GM21717 (cell line): ENCODE data around the gene CRLF1.

ENCODE experiments used
- ATAC-seq: cut with Tn5 transposase; IDR thresholded peaks from one replicate; pipeline ENCODE4 v1.9.1; 2021; ENCODE audit warnings: mild to moderate bottlenecking, moderate library complexity; ENCODE audit not compliant: unreplicated experiment

CRLF1 gene, protein sequence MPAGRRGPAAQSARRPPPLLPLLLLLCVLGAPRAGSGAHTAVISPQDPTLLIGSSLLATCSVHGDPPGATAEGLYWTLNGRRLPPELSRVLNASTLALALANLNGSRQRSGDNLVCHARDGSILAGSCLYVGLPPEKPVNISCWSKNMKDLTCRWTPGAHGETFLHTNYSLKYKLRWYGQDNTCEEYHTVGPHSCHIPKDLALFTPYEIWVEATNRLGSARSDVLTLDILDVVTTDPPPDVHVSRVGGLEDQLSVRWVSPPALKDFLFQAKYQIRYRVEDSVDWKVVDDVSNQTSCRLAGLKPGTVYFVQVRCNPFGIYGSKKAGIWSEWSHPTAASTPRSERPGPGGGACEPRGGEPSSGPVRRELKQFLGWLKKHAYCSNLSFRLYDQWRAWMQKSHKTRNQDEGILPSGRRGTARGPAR

DNA sequence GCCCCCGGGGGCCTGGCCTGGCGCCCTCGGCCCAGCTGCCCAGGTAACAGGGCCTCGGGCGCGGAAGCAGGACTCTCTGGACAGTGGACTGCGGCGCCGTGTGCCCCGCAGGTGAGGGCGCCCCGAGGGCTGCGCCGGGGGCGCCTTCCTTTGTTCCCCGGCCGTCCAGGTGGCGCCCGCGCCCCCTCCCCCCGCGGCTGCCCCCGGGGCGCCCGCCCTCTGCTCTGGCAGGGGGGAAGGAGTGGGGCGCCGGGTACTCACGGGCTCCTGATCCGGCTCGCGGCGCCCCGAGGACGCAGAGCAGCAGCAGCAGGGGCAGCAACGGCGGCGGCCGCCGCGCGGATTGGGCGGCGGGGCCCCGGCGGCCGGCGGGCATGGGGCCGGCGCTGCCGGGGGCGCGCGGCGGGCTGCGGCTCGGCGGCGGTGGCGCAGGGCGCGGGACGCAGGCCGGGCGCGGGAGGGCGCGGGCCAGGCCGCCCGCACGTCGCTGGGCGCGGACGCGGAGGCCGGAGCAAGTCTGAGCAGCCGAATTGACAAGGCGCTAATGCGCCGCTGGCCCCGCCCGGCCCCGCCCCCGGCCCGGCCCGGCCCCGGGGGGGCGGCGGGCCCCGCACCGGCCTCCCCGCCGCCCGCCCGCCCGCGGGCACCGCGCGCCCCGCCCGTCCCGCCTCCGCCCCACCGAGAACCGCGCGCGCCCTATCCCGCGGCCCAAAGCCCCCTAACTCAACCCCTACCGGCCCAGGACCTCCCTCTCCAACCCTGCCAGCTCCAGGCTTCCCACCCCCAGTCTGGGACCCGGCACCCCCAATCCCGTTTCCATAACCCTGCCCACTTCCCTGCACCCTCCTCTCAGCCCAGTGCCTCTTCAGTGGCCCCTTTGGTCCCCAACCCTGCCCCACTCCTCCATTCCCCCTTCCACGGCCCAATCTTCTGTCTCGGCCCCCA, at the start of gene CRLF1:
TSS of gene CRLF1 (minus strand) at position 519 of the 945 bp plus-strand sequence. CDS start at position 376, 143 bp downstream.
- no peak for ATAC-seq

DNA sequence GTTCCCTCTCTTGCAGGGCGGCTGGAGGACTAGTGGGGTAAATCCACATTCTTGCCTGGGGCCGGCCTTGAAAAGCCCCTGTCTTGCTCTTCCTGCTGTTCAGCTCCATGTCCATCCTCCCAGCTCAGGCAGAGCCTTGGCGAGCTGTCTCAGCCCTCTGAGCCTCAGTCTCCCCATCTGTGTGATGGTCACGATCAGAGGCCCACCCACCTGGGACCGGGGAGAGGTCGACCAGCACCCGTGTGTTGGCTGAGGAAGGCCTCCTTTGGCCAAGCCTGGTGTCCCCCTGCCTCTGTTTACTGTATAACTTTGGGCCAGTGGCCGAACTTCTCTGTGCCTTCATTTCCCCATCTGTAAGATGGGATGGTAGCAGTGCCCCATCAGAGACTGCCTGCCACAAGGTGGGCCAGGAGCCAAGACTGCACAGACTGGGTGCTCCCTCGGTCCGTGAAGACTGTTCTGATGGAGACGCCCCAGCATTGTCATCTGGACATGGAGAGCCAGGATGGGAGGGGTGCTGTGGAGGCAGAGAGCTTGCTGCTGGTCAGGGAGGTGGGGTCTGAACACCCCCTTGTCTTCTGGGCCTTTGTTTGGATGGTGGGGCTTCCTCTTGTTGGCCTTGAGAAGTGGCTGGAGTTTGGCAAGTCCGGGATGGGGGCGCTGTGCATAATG, 48.7 kb upstream of the CRLF1 start:
- ATAC-seq: no peak

DNA sequence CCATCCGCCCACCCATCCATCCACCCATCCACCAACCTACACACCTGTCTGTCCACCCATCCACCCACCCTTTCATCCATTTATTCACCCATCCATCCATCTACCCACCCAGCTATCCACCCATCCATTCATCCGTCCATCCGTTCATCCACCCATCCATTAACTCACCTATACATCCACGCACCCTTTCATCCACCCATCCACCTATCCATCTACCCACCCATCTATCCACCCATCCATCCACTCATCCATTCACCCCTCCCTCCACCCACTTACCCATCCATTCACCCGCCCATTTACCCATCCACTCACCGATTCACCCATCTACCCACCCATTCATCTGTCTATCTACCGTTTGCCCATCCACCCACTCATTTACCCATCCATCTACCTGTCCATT, 47.9 kb upstream of the CRLF1 start:
- no peak for ATAC-seq

DNA sequence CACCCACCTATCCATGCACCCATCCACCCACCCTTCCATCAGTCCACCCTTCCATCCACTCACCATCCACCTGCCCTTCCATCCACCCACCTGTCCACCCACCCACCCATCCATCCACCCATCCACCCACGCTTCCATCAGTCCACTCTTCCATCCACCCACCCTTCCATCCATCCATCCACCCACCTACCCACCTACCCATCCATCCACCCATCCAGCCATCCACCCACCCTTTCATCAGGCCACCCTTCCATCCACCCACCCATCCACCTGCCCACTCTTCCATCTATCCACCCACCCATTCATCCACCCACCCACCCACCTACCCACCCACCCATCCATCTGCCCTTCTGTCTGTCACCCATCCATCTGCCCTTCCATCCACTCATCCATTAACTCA, 47.3 kb upstream of the CRLF1 start:
- no peak for ATAC-seq

DNA sequence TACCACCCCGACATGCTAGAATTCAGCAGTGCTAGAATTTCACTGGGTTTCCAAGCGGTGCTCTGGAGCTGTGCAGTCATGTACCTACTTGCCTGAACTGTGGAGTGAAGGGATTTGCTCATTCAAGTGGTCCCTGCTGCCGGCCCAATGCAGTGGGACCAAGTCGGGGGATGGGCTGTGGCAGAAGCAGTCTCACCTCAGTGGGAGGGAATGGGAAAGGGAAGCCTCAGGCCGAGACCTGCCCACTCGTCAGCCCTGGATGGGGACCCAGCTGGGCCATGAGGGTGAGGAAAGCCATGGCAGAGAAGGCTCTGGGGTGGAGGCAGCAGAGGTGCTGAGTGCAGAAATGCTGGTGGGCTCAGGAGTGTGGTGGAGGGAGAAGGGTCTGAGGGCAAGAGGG, 45.1 kb upstream of the CRLF1 start:
- no peak for ATAC-seq

DNA sequence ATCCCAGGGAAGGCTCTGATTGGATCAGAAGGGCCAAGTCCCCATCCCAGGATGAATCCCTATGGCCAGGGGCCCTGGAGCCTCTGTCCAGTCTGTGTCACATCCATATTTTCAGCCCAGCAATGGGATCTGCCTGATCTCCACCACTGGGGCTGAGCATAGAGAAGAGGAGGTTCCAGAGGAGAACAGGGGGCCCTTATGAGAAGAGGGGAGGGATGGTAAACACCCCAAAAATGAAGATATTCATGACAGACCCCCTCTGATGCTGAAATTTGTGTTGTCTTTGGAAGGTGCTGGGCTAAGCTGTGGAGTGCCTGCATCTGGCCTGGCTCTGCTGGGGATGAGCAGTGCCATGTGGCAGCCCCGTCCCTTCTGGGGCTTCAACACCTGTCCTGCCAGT, 44.7 kb upstream of the CRLF1 start:
- ATAC-seq: no peak

DNA sequence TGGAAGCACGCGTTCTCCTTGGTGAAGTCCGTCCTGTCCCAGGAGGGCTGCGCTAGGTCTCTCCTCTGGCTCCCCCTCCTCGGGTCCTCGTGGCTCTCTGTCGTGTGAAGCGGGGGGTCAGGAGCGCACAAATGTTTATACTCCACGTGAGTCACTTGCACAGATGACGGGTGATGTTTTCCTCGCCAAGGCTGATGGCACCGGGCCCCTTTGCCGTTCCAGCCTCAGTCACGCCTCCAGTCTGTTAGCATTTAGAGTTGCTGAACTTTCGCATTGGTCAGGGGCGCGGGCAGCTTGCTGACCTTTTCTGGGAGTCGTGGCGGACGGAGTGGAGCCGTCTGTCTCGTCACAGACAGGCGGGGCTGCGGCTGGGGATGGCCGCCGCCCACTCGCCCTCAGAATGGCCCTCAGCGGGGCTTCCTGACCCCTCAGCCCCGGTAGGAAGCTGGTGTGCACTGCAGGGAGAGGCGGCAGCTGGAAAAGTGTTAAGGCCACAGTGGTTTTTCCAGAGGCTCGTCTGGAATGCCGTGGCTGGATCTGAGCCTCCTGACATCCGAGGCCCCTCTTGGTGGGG, 44.0 kb upstream of the CRLF1 start:
- ATAC-seq: no peak

DNA sequence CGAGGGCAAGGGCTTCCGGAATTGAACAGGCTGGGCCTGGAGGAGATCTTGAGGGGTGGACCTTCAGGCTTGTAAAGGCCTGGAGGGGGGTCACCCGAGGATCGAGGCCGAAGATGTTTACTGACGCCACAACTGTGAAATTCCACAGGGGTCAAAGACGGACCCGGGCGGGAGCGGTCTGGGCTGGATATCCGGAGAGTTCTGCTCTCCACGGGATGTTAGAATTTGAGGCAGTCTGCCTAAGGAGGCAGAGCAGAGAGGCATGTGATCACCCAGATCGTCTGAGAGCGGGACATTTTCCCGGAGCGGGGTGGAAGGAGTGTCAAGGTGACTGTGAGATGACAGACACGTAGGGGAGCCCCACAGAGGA, 43.4 kb upstream of the CRLF1 start:
- ATAC-seq: no peak

DNA sequence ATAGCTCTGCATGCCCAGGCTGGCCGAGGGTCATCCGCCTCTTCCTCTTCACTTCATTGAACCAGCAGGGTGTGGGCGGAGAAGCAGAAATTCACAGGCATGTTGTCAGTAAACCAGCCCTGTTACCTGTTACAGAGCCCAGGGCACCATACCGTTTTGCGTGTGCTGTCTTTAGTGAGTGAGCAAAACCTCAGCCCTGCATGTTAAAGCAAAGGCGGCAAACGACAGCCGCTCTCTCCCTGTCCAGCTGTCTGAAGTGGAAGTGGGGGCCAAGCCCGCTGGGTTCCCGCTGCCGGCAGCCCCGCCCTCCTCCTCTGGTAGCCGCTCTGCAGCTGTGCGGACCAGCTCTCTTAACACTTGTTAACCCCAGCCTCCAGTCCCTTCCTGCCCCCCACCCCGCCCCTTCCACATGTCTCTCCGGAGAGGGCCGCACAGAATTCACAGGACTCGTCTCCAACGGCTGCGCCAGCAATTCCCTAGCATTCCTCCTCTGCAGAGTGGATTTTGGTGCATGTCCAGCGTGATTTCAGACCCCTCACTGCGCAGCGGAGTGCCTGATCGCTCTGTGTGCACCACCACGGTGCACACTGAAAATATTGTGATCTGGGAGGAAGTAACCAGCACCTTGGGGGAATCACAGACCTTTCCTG, 42.9 kb upstream of the CRLF1 start:
- no peak for ATAC-seq

DNA sequence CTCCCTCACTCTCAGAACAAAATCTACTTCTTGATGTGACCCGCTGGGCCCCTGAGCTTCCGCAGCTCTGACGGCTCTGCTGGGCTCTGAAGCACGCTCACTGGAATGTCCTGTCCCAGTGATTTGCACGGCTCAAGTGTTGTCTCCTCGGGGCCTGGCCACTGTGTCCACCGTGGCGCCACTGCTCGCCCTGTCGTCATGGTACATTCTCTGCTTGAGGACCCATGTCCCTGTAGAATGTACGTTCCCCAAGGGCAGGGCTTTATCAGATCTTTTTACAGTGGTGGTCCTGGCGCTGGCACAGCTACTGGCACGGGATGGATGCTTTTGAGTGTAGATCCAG, 42.3 kb upstream of the CRLF1 start:
- ATAC-seq: no peak

DNA sequence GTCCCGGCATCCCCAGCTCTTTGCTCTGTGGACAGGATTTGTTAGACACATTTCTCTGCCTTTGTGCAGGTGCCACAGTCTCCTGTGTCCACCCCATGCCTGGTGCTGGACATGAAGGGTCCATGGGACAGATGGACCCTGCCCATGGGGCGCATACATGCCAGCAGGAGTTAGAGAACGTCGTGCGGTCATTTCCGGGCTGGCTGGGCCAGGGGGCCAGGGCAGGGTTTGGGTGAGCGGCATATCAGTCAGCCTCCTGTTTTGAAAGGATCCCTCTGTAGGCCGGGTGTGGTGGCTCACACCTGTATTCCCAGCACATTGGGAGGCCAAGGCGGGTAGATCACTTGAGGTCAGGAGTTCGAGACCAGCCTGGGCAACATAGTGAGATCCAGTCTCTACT, 41.2 kb upstream of the CRLF1 start:
- no peak for ATAC-seq

DNA sequence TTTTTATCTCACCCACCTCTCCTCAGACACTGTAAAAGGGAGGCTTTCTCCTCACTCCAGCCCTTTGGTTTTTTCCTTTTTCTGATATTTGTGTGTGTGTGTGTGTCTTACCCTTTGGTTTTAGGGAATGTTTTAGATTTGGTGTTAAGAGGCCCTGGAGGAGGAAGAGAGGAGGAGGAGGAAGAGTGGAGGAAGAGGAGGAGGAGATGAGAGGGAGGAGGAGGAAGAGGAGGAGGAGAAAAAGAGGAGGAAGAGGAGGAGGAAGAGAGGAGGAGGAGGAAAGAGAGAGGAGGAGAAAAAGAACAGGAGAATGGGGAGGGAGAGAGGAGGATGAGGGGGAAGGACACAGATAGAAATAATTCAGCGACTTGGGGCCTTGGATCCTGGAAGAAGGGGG, 40.8 kb upstream of the CRLF1 start:
- ATAC-seq: no peak

DNA sequence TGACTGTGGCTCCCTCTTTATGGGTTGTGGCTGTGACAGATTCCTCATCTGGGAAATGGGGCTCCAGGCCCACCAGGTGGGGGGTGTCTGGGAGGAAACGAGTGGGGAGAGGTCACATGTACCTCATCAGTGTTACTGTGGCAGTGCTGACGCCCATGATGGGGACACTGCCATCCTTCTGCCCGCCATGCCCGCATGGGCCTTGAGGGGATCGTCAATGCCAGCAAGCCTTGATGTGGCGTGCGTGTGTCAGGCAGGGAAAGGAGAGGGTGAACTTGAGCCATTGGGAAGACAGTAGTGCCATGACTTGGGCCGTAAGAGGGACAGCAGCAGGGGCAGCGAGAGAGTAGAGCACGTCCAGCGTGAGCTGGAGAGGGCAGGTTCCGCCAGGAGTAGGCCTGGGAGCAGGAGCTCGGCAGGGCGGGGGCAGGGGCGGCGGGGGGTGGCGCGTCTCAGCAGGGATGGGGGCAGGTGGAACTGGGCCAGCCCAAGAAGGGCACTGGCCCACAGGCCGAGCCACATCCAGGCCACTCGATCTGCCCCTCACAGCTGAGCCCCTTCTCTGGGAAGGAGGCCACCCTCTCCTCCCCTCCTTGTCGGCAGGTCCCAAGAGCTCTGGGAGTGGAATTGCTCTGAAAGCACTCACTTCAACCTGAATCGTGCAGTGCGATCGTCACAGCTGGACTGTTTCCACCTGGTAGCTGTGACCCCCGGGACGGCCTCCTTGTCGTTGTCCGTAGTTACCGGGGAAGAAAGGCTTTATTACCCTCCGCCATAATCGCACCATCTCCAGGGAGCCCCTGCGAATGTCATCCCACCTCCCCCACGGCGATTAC, 40.2 kb upstream of the CRLF1 start:
- no peak for ATAC-seq

DNA sequence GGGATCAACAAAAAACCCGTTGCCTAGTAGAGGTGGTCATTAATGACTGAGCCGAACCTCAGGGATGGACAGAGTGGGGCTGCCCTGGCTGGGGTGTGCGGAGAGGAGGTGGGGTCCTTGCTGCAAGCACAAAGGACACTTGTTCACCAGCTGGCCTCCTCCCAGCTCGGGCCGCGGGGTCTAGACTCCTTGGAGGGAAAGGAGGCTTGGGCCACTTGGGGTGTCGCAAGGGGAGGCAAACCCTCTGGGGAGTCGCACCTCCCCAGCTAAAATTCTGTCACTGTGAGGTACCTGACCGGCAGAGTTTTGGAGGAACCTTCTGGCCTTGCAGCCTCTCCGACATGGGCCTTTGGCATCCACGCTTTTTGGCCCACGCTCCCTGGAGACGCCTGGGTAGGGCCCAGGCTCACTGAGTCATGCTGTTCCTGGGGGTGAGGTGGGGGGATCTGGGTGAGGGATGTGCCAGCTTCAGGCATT, 38.5 kb upstream of the CRLF1 start:
- no peak for ATAC-seq

DNA sequence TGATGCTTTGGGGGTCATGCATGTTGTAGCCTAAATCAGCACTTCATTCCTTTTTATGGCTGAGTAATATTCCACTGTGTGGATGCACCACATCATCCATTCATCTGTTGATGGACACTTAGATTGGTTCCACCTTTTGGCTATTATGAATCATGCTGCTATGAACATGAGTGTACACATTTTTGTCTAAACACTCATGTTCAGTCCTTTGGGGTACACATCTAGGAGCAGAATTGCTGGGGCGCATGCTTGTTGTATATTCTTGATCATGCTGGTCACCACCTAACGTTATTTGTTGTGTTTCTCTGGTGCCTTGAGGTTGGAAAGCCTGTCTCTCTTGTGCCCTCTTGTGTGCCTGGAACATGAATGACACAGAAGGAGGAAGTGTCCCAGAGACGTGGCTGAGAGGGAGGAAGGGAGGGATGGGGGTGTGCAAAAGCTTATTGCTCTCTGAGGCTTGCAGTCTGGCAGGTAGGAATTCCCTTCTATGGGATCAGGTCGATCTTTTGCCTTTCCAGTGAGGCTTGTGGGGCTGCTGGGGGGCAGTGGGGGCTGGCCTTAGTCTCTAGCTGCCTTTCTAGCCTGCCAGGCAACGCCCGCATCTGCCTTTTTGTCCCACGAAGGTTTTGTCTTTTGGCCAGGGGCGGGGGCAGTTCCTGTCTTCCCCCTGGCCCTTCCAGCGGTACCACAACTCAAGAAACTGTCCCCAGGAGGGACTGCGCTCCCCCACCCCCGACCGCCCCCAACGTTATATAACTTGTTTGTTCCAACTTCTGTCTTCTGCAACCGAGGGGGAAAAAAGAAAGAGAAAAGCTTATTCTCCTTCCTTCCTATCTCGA, 37.8 kb upstream of the CRLF1 start:
- no peak for ATAC-seq

DNA sequence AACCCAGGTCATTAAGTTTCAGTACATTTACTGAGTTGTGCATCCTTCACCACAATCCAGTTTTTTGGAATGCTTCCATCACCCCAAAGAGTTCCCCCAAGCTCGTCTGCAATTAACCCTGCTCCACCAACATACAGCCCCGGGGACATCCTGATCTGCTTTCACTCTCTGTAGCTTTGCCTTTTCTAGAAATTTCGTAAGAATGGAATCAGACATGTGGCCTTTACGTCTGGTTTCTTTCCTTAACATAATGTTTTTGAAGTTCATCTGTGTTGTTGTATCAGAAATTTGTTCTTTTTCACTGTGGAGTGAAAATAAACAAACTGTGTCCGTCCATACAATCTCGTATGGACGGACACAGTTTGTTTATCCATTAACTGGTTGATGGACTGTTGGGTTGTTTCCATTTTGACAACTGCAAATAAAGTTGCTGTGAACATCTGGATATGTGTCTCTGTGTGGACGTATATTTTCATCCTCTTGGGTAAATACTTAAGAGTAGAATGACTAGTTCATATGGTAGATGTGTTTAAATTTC, 33.2 kb upstream of the CRLF1 start:
- no peak for ATAC-seq

DNA sequence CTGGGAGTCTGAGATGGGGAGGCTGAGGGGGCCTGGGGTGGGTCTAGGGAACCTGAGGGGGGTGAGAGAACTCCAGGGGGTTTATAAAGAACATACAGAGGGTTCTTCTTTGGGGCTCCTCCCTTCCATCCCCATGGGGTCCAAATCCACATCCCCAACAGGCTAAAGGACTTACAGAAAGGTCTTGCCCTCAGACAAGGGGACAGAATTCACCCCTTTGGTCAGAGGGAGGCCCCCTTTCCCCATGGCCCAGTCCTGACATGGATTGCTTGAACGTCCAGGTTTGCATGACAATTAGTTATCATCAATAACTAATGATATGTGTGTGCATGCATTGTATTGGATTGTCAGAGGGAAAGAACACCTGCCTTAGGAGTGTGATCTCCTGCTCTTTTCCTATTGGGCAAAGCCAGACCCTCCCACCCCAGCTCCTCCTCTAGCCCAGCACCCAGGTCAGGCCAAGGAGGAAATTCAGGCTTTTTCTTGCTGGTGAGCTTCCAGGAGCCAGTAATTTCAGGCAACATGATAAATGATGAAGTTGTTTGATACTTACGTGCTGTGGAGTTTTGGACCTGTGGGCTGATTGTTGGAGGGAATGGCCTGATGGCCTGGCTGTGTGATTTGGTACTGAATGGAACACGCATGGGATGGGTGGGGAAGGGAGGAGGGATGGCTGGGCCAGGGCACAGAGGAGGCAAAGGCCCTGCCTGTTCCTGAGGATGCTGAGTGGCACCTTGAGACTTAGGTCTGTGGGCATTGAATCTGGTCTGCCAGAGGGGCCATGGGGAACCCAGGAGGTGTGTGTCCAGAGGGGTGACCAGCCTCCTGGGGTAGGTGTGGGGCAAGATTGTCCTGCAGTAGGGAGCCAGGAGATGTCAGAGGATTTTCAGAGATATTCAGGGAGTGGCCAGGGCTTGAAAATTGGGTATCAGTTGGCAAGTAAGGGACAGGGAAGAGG, 31.4 kb upstream of the CRLF1 start:
- no peak for ATAC-seq
